Gastroesophageal sphincter (tissue), 3 donors: Measurements from ENCODE around the gene CARNS1.

ENCODE experiments used
- EP300 ChIP-seq: sonication (generic); formaldehyde crosslinking; IDR thresholded peaks from one replicate; pipeline ENCODE4 v1.6.1; 2017; ENCODE audit warnings: antibody characterized with exemption, mild to moderate bottlenecking
- POLR2A ChIP-seq, 2 donors: fragments of 450-650 bp; IDR thresholded peaks; one replicate each; pipeline ENCODE4 v1.6.1; 2017; ENCODE audit warnings: antibody characterized with exemption in 2 of 2, mild to moderate bottlenecking in 2 of 2, moderate library complexity in 1 of 2
- TF ChIP-seq, protein P1 (sequence below), 4 experiments: fragments of 200-600 bp in 2 of 4; fragments of 450-650 bp in 2 of 4; sonication (generic) in 1 of 4; IDR thresholded peaks; one replicate each; pipeline ENCODE4 v1.5.1; 2017 to 2019; ENCODE audit warnings: antibody characterized with exemption in 4 of 4, mild to moderate bottlenecking in 2 of 4, moderate library complexity in 2 of 4

DNA sequence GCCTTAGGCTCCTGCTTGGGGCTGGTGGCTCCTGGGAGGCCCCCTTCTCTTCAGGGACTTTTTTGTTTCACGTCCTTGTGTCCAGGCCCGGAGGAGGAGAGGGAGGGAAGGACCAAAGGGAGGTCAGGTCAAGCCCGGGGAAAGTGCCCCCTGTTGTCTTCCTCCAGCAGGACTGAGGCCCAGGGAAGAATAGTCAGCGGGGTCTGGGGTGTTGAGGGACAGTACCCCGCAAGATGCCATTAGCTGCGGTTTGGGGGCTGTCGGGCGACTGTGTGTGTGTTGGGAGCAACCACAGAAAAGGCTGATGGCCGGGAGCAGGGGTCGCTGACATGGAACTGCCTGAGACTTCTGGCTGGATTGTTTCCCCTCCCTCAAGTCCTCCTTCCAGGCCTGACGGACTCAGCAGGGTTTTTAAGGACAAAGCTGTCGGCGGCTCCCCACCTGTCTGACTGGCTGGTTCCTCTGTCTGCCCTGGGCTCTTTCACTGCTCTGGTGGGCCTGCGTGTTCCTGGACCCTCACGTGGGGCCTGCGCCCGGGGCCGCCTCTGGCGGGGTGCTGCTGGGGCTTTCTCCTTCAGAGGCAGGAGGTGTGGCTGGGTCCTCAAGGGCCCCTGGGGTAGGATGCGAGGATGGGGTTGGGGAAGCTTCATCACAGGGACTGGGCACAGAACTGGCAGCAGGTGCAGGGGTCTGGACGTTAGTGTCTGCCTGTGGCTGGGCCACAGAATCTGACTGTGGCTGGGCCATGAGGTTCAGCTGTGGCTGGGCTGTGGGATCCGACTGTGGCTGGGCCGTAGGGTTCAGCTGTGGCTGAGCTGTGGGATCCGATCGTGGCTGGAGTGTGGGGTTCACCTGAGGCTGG, 35.5 kb downstream of the CARNS1 start:
- TF ChIP-seq POLR2A (IDR thresholded peaks at IDR 0.05) (no peak), EP300 (no peak)
- TF ChIP-seq, protein P1, sequence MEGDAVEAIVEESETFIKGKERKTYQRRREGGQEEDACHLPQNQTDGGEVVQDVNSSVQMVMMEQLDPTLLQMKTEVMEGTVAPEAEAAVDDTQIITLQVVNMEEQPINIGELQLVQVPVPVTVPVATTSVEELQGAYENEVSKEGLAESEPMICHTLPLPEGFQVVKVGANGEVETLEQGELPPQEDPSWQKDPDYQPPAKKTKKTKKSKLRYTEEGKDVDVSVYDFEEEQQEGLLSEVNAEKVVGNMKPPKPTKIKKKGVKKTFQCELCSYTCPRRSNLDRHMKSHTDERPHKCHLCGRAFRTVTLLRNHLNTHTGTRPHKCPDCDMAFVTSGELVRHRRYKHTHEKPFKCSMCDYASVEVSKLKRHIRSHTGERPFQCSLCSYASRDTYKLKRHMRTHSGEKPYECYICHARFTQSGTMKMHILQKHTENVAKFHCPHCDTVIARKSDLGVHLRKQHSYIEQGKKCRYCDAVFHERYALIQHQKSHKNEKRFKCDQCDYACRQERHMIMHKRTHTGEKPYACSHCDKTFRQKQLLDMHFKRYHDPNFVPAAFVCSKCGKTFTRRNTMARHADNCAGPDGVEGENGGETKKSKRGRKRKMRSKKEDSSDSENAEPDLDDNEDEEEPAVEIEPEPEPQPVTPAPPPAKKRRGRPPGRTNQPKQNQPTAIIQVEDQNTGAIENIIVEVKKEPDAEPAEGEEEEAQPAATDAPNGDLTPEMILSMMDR (IDR thresholded peaks at IDR 0.05), result no peak
